GM10266 (cell line): ENCODE results near the gene CFAP46.
"Not testable (repeated sequence)": the region's sequence is repeated elsewhere in the genome, so short reads cannot be mapped to it uniquely, and the experiment has no call there.

ENCODE experiments used
- DNase-seq: peaks from one replicate; pipeline ENCODE4 v3.0.0; 2012; ENCODE audit errors: extremely low spot score
- CTCF ChIP-seq: IDR thresholded peaks from 2 replicates; pipeline ENCODE4 v1.5.1; 2012; ENCODE audit warnings: mild to moderate bottlenecking, low read depth; ENCODE audit not compliant: control insufficient read depth, insufficient read depth; ENCODE audit errors: missing control alignments

CFAP46 gene

DNA sequence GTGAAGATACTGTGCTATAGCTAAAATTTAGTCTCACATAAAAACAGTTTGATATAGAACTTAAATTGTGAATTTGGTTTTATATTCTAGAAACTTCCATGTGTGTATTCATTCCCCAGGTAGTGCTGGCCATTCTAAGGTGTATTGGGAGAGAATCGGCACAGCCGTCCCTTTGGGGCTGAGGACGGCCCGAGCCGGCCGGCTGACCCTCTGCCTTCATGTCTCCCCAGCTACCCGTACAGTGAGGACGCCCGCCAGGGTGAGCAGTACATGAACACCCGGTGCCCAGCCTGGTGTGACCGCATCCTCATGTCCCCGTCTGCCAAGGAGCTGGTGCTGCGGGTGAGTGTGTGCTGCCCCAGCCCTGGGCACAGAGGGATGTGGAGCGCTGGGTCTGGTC lies 164.9 kb downstream of the CFAP46 start:
- DNase-seq, result no peak
- TF ChIP-seq CTCF, result no peak

GRCh38 chr10:132776821-132777220 lies 165.5 kb downstream of the CFAP46 start:
- TF ChIP-seq CTCF, result no peak
- DNase-seq, result no peak

GRCh38 chr10:132776186-132776585 lies 166.2 kb downstream of the CFAP46 start:
- TF ChIP-seq CTCF, result no peak
- no peak for DNase-seq

DNA sequence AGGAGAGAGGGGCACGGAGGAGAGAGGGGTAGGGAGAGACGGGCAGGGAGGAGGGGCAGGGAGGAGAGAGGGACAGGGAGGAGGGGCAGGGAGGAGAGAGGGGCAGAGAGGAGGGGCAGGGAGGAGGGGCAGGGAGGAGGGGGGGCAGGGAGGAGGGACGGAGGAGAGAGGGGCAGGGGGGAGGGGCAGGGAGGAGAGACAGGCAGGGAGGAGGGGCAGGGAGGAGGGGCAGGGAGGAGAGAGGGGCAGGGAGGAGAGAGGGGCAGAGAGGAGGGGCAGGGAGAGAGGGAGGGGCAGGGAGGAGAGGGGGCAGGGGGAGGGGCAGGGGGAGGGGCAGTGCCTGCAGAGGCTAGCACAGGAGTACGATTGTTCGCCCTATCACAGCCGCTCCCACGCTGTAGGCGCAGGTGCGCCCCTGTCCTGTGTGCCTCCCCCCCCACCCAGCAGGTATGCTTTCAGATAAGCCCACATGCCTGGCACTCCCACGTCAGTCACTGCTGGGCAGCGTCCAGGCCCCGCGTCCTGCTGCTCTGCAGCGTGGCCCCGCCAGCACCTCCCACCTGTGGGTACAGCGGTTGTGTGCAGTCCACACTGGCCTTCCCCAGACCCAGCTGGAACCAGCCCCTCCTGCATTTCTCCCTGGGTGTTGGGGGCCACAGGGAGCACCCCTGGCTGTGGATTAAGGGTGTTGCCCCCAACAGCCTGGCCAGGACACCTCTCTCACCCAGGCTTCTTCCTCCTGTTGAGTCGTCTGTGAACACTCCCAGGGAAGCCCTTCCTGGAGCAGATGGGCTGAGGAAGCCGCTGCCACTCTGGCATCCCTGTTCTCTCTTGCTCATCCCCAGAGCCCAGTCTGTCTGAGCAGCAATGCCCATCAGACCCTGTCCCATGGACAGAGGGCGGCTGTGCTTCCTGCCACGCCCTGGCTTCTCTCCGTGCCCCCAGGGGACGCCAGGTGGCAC lies 167.2 kb downstream of the CFAP46 start:
- no peak for TF ChIP-seq CTCF
- no peak for DNase-seq

DNA sequence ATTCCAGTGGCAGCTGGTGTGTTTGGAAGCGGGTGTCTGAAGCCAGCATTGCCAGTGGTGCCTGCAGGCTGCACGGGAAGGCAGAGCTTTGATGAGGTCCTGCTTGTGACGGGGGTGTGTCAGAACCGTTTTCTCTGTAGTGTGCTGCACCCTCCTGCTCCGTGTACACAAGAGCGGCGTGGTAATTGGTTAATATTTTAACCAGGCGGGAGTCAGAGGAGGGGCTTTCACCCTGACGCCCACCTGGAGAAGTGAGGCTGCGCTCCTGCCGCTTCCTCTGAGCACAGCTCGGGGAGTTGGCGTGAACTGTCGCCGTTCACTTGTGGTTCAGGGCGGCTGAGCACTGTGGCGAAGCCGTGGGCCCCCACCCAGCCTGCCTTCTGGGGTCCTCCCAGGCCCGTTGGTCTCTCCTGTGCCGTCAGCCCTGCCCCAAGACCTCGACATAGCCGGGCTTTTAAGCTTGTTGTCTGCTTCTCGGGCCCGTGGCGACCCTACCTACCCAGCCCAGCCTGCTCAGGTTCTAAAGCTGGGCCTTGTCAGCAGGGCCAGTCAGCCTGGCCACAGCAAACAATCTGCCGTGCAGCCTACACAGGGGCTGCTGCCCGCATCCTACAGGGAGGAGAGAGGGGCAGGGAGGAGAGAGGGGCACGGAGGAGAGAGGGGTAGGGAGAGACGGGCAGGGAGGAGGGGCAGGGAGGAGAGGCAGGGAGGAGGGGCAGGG lies 168.0 kb downstream of the CFAP46 start:
- no peak for DNase-seq
- no peak for TF ChIP-seq CTCF

DNA sequence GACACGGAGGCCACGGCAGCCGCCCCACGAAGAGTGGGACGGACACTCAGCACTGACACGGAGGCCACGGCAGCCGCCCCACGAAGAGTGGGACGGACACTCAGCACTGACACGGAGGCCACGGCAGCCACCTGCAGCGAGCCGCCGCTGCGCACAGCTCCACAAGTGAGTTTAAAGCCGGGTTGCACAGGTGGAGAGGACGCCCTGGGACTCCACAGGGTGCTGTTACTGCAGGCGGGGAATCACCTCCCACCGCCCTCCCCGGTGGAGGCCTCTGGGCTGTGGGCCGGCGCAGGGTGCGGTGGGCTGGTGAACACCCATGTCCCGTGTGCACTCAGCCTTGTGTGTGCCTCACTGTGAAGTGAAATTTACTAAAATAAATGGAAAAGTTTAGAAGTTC lies 169.6 kb downstream of the CFAP46 start:
- not testable (repeated sequence) for DNase-seq

DNA sequence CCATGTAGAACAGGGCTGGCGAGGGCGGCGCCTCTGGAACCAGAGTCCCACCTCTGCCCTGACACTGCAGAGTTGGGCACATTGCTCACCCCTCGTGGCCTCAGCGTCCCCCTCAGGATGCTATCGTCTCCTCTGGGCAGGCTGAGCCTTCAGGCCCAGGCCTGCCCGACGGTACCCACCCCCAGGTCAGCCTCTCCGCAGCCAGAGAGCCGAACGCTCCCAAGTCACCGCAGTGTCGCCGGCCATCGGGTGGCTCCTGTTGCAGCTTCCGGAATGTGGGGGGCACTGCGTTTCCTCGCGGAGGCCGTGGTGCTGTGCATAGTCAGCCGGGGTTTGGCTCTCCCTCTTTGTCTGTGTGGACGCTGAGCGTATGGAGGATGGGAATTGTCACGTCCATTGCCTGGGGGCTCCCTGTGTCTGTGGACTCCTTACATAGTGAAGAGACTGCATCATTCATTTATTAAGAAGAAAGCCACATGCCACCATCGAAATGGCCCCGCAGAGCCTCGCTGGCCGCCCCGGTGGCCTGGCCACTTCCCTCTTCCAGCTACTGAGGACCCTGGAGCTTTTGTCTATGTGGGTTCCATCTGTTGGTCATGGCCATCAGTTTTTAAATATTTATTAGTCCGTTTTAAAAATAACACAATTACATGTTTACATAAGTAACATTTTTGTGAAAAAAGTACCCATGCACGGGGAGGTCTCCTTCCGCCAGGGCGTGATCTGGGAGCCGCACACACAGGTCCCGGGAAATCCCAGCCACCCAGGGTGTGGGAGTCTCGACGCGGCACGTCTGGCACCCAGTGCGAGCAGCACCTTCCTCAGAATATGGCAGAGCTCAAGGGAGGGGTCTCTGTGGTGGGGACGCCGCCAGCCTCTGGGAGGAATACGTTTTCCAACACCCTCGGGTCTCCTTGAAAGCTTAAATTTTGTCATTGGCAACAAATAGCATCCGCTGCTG lies 172.0 kb downstream of the CFAP46 start:
- no peak for DNase-seq
- TF ChIP-seq CTCF, result no peak
